CD14-positive monocyte (primary cell): ENCODE data around the gene TENT5C. TPM values are rescaled to one million over a fixed set of nuclear protein-coding genes. Genes with fewer than 3 reads are reported as not detected.

Source experiments
- DNase-seq, 3 donors: peaks; one replicate each; pipeline ENCODE4 v3.0.0-alpha.2; 2011 to 2022
- H2AFZ ChIP-seq: 2 replicates; pipeline ENCODE4 v1.6.0; 2012; ENCODE audit warnings: mild to moderate bottlenecking, low read depth, low read length, inconsistent platforms; ENCODE audit not compliant: insufficient read depth, poor library complexity, severe bottlenecking
- H3K27ac ChIP-seq, 2 donors: 1 replicate in 1 of 2; 2 replicates in 1 of 2; pipeline ENCODE4 v1.5.1; 2012 to 2013; ENCODE audit warnings: low read length in 2 of 2, control low read depth in 1 of 2, inconsistent platforms in 1 of 2, low read depth in 1 of 2, mild to moderate bottlenecking in 1 of 2
- H3K27me3 ChIP-seq, 2 donors: one replicate each; pipeline versions ENCODE4 v1.6.0 to v1.6.1; 2011 to 2013; ENCODE audit warnings: low read length in 2 of 2; ENCODE audit not compliant: control insufficient read depth in 2 of 2, insufficient read depth in 2 of 2
- H3K36me3 ChIP-seq, 2 donors: replicated peaks in 1 of 2; 1 replicate in 1 of 2; 2 replicates in 1 of 2; pipeline versions ENCODE4 v1.5.1 to v1.6.1; 2012 to 2013; ENCODE audit warnings: low read length in 2 of 2, control low read depth in 1 of 2, inconsistent platforms in 1 of 2, mild to moderate bottlenecking in 1 of 2; ENCODE audit not compliant: insufficient read depth in 2 of 2, control insufficient read depth in 1 of 2
- H3K4me1 ChIP-seq, 2 donors: 1 replicate in 1 of 2; 2 replicates in 1 of 2; pipeline versions ENCODE4 v1.5.1 to v1.6.1; 2012 to 2013; ENCODE audit warnings: low read length in 2 of 2, control low read depth in 1 of 2, inconsistent platforms in 1 of 2, mild to moderate bottlenecking in 1 of 2, moderate library complexity in 1 of 2; ENCODE audit not compliant: insufficient read depth in 2 of 2, control insufficient read depth in 1 of 2
- H3K4me2 ChIP-seq: replicated peaks from 2 replicates; pipeline ENCODE3; 2012; ENCODE audit warnings: low read length, moderate library complexity, mild to moderate bottlenecking; ENCODE audit not compliant: poor library complexity, severe bottlenecking; ENCODE audit errors: extremely low read depth
- H3K4me3 ChIP-seq, 3 experiments: fragments of 200-600 bp in 1 of 3; sonication (generic) in 1 of 3; replicated peaks in 1 of 3; 1 replicate in 2 of 3; 2 replicates in 1 of 3; pipeline ENCODE4 v1.5.1; 2011 to 2013; ENCODE audit warnings: low read length in 3 of 3, mild to moderate bottlenecking in 3 of 3, control low read depth in 2 of 3, low read depth in 2 of 3, inconsistent platforms in 1 of 3, moderate library complexity in 1 of 3
- H3K79me2 ChIP-seq: 2 replicates; pipeline ENCODE4 v1.6.0; 2012; ENCODE audit warnings: mild to moderate bottlenecking, control low read depth, inconsistent platforms, low read length, moderate library complexity; ENCODE audit not compliant: insufficient read depth
- H3K9ac ChIP-seq: 2 replicates; pipeline ENCODE4 v1.6.0; 2017; ENCODE audit warnings: low read length, mild to moderate bottlenecking; ENCODE audit not compliant: insufficient read depth, poor library complexity, severe bottlenecking
- H3K9me3 ChIP-seq, 2 donors: replicated peaks in 1 of 2; 1 replicate in 1 of 2; 2 replicates in 1 of 2; pipeline versions ENCODE4 v1.5.1 to v1.6.1; 2012 to 2013; ENCODE audit warnings: low read length in 2 of 2, control low read depth in 1 of 2; ENCODE audit not compliant: control insufficient read depth in 1 of 2, insufficient read depth in 1 of 2
- H4K20me1 ChIP-seq: 2 replicates; pipeline ENCODE4 v1.6.0; 2012; ENCODE audit warnings: mild to moderate bottlenecking, low read length, control low read depth, moderate library complexity; ENCODE audit not compliant: insufficient read depth
- H3K27ac Mint-ChIP-seq, 7 donors: one replicate each; pipeline ENCODE4 v1.8.0; 2020; ENCODE audit warnings: mild to moderate bottlenecking in 7 of 7, mixed read lengths in 7 of 7, moderate library complexity in 6 of 7, inconsistent platforms in 2 of 7
- H3K27me3 Mint-ChIP-seq, 3 donors: one replicate each; pipeline ENCODE4 v1.8.0; 2021 to 2022; ENCODE audit warnings: low read depth in 3 of 3, mild to moderate bottlenecking in 3 of 3, mixed read lengths in 3 of 3, moderate library complexity in 3 of 3, inconsistent platforms in 1 of 3
- H3K36me3 Mint-ChIP-seq, 2 donors: one replicate each; pipeline ENCODE4 v1.8.0; 2020; ENCODE audit warnings: mixed read lengths in 2 of 2, inconsistent platforms in 1 of 2, mild to moderate bottlenecking in 1 of 2
- H3K4me1 Mint-ChIP-seq: one replicate; pipeline ENCODE4 v1.8.0; 2020; ENCODE audit warnings: mild to moderate bottlenecking, mixed read lengths
- H3K4me3 Mint-ChIP-seq, 2 donors: one replicate each; pipeline ENCODE4 v1.8.0; 2020; ENCODE audit warnings: mild to moderate bottlenecking in 2 of 2, mixed read lengths in 2 of 2, moderate library complexity in 1 of 2
- H3K9me3 Mint-ChIP-seq, 7 donors: one replicate each; pipeline ENCODE4 v1.8.0; 2020 to 2022; ENCODE audit warnings: mixed read lengths in 7 of 7, mild to moderate bottlenecking in 6 of 7, moderate library complexity in 6 of 7, inconsistent platforms in 2 of 7
- WGBS: methylation state at CpG from one replicate; pipeline ENCODE4 v1.1.5; 2013; ENCODE audit warnings: missing lambda C conversion rate; ENCODE audit not compliant: insufficient coverage; 5-methylcytosine and 5-hydroxymethylcytosine counted together
- intact Hi-C, 2 donors: fragments of 100-400 bp; cut with micrococcal nuclease; formaldehyde crosslinking; loops; one replicate each; pipeline versions ENCODE4 v1.15.0 to v1.15.1; 2023
- polyA plus RNA-seq, 3 donors: library from polyadenylated mRNA; depleted of rRNA in 1 of 3; unstranded in 2 of 3; stranded (reverse) in 1 of 3; fragments of 300-500 nt in 2 of 3; fragments of >200 nt in 1 of 3; fragmentation: Illumina TruSeq in 2 of 3; gene quantifications; 1 replicate in 2 of 3; 2 replicates in 1 of 3; pipeline ENCODE4 v1.2.3, GENCODE V29; 2012 to 2021
- TF ChIP-seq, protein P1 (sequence below): fragments of 200-600 bp; IDR thresholded peaks from one replicate; pipeline ENCODE4 v1.8.0; 2022; ENCODE audit warnings: antibody characterized with exemption, mild to moderate bottlenecking

Gene TENT5C
- polyA plus RNA-seq, 3 donors, result 0.17 to 0.69 (median 0.27) TPM

DNA sequence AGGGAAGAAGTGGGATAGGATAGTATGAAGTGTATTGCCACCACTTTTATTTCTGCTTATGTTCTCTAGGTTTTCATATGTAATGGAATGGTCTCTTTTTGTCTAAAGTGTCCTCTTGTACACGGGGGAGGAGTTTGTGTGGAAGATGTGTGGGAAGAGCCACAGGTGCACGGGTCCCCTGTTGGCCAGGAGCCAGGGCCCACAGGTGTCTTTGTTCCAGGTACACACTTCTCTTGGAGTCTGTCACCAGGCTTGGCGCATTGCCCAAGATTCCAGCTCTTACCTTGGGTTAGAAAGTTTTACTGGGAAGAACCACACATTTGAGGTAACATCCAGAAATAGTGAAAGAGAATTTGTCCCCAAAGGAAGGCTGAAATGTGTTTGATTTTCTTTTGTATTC lies 10.5 kb downstream of the TENT5C start:
- no peak overlapping the region for H3K4me3 ChIP-seq
- H3K27me3 Mint-ChIP-seq, result no peaks in the 10 kb centered on the region
- no peak overlapping the region for H3K4me2 ChIP-seq
- peaks cover 9 to 13% of the 10 kb centered on the region in 2 donors for H3K4me1 ChIP-seq
- H3K9ac ChIP-seq, result no peak overlapping the region
- intact Hi-C loops, result no loop called here
- no peak overlapping the region for H3K27ac ChIP-seq
- no peaks in the 10 kb centered on the region for H4K20me1 ChIP-seq
- H3K4me3 Mint-ChIP-seq, result no peak overlapping the region
- peaks cover 25% of the 10 kb centered on the region for H3K4me1 Mint-ChIP-seq
- H3K36me3 Mint-ChIP-seq, result no peaks in the 10 kb centered on the region
- no peaks in the 10 kb centered on the region for H3K79me2 ChIP-seq
- peak overlapping the region in 1 of 7 donors; percentile 58 for H3K27ac Mint-ChIP-seq
- DNase-seq, result no peak
- TF ChIP-seq, protein P1, sequence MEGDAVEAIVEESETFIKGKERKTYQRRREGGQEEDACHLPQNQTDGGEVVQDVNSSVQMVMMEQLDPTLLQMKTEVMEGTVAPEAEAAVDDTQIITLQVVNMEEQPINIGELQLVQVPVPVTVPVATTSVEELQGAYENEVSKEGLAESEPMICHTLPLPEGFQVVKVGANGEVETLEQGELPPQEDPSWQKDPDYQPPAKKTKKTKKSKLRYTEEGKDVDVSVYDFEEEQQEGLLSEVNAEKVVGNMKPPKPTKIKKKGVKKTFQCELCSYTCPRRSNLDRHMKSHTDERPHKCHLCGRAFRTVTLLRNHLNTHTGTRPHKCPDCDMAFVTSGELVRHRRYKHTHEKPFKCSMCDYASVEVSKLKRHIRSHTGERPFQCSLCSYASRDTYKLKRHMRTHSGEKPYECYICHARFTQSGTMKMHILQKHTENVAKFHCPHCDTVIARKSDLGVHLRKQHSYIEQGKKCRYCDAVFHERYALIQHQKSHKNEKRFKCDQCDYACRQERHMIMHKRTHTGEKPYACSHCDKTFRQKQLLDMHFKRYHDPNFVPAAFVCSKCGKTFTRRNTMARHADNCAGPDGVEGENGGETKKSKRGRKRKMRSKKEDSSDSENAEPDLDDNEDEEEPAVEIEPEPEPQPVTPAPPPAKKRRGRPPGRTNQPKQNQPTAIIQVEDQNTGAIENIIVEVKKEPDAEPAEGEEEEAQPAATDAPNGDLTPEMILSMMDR, result no peak
- no peaks in the 10 kb centered on the region for H3K9me3 ChIP-seq
- 70% methylated on average over 3 of the region's 3 CpGs for WGBS
- no peak overlapping the region for H2AFZ ChIP-seq
- H3K9me3 Mint-ChIP-seq, result peaks cover 0 to 2% (median 0%) of the 10 kb centered on the region in 7 donors
- no peaks in the 10 kb centered on the region for H3K36me3 ChIP-seq
- no peaks in the 10 kb centered on the region for H3K27me3 ChIP-seq

DNA sequence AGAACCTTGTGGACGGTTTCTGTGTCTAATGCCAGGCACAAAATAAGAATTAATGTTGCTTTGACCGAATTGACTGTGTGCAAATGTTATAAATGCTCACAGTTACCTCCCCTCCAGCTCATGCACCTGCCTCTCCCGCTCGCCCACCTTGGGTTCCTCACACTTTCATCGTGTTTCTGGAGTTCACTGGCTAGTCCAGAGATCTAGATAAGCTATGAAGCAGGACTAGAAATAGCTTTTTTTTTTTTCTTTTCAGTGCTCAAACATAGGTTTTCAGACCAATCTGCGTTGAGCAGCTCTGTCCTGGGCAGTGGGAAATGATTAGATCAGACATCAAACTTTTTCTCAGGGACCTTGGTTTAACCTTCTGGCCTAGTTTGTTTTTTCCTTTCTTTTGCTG lies 11.1 kb downstream of the TENT5C start:
- no peaks in the 10 kb centered on the region for H3K79me2 ChIP-seq
- H3K4me3 ChIP-seq, result no peak overlapping the region
- TF ChIP-seq, protein P1, result no peak
- no peaks in the 10 kb centered on the region for H3K36me3 Mint-ChIP-seq
- peaks cover 0 to 2% (median 0%) of the 10 kb centered on the region in 7 donors for H3K9me3 Mint-ChIP-seq
- H3K9me3 ChIP-seq, result no peaks in the 10 kb centered on the region
- no peaks in the 10 kb centered on the region for H3K27me3 Mint-ChIP-seq
- no peak overlapping the region for H2AFZ ChIP-seq
- H3K27ac ChIP-seq, result no peak overlapping the region
- no peak overlapping the region for H3K27ac Mint-ChIP-seq
- intact Hi-C loops, result no loop called here
- H3K4me1 Mint-ChIP-seq, result peaks cover 25% of the 10 kb centered on the region
- H3K36me3 ChIP-seq, result no peaks in the 10 kb centered on the region
- DNase-seq, result no peak
- no peak overlapping the region for H3K4me3 Mint-ChIP-seq
- 81% methylated on average over 3 of the region's 6 CpGs for WGBS
- no peaks in the 10 kb centered on the region for H4K20me1 ChIP-seq
- no peaks in the 10 kb centered on the region for H3K27me3 ChIP-seq
- no peak overlapping the region for H3K9ac ChIP-seq
- no peak overlapping the region for H3K4me2 ChIP-seq
- H3K4me1 ChIP-seq, result peaks cover 9 to 13% of the 10 kb centered on the region in 2 donors
